ENCODE data around the gene SLC41A2.

GRCh38 chr12:104933128-104933527 is 25.0 kb downstream of the SLC41A2 start:
- TF ChIP-seq ATF1 (CRISPR knock-in tag; IDR thresholded peaks at IDR 0.05) (no peak), CTCF (IDR thresholded peaks at IDR 0.05) (no peak), ATF3 (CRISPR knock-in tag; conservative IDR thresholded peaks at IDR 0.05) (no peak), KAT7 (CRISPR knock-in tag; IDR thresholded peaks at IDR 0.05; ENCODE audit: borderline replicate concordance) (no peak), USF2 (CRISPR knock-in tag; IDR thresholded peaks at IDR 0.05) (no peak)
